ENCODE results near the gene GRAMD4.
"Not testable (repeated sequence)": the region's sequence is repeated elsewhere in the genome, so short reads cannot be mapped to it uniquely, and the experiment has no call there.

GRAMD4 gene

DNA sequence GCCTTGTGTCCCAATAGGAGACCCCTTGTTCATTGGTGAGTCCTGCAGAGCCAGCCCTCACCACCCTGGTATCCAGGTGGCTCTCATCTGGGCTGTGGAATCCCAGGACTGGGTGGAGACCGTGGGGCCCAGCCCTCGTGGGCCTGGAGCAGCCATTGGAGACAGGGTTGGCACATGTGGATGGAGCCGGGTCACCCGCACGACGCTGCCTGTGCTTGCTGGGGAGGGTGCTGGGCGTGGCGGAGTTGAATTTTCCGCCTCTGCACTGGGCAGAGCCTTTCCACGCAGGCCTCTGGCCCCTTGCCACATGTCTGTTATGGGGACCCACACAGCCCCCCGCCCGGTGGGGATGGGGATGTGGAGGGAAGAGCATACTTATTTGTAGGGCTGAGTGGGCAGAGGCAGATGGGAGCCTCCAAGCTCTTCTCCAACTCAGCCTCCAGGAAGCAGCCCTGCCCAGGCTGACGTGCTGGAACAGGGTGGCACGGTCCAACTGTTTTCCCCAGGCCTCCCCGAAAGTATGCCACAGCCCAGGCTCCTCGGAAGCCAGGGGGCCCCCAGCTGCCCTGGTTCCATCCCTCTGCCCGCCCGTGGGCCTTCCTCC is 12.6 kb downstream of the GRAMD4 start:
- TF ChIP-seq, protein P1, sequence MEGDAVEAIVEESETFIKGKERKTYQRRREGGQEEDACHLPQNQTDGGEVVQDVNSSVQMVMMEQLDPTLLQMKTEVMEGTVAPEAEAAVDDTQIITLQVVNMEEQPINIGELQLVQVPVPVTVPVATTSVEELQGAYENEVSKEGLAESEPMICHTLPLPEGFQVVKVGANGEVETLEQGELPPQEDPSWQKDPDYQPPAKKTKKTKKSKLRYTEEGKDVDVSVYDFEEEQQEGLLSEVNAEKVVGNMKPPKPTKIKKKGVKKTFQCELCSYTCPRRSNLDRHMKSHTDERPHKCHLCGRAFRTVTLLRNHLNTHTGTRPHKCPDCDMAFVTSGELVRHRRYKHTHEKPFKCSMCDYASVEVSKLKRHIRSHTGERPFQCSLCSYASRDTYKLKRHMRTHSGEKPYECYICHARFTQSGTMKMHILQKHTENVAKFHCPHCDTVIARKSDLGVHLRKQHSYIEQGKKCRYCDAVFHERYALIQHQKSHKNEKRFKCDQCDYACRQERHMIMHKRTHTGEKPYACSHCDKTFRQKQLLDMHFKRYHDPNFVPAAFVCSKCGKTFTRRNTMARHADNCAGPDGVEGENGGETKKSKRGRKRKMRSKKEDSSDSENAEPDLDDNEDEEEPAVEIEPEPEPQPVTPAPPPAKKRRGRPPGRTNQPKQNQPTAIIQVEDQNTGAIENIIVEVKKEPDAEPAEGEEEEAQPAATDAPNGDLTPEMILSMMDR (IDR thresholded peaks at IDR 0.05; ENCODE audit: low read depth, low read length), result no peak

DNA sequence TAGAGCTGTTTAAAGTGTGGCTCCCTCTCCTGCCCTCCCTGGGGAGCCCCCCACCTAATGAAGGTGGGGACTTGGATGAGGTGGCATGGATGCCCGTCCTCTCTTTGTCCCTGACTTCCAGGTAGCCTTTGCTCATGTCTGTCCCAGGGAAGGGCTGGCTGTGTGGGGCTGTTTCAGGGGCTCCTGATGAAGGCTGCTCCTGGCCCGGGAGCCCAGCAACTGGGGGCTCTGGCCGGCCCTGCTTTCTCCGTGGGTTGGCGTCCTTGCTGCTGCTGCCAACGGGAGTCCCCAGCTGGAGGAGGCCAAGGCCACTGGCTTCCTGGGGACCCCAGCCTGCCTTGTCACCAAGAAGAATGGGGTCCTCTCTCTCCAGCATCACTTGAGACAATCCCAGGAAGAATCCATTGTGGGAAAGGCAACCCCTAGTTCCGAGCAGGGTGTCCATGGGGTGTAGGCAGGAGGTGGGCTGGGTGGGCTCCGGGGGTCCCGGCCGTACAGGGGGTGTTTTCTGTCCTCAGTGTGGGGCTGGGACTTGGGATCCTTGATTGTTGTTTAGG is 13.2 kb downstream of the GRAMD4 start:
- TF ChIP-seq, protein P1 (IDR thresholded peaks at IDR 0.05; ENCODE audit: low read depth, low read length), result no peak
- DNase-seq (ENCODE audit: extremely low read depth, low read depth), result no peak

More for the DNA sequence above, 12.6 kb downstream of the GRAMD4 start:
- no peak for DNase-seq (ENCODE audit: extremely low read depth, low read depth)

DNA sequence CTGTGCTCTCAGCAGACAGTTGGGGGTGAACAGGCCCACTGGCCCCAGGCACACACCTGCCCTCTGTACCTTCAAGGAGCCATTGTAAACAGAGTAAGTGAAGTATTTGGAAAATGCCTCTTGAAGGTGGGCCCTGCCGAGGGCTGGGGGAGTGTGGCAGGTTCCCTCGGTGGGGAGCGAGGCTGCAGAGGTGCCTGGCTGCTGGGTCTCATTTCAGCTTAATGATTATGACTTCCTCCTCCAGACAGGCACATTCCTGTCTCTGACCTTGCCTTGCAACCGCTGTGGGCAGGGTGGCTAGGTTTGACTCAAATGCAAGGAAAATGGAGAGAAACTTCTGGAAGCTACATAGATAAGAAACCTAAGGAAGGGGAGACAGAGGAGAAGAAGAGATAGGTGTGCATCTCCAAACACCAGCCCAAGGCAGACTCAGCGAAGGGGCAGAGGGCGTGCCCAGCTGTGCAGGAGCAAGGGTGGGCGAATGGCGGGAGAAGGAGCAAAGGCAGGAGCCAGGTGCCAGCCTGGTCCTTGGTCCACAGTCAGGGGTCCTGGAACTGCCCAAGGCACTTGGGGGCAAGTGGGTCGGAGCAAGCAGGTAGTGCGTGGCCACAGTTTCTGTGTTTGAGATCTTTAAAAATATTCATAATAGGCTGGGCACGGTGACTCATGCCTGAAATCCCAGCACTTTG is 14.0 kb downstream of the GRAMD4 start:
- TF ChIP-seq, protein P1 (IDR thresholded peaks at IDR 0.05; ENCODE audit: low read depth, low read length), result no peak
- no peak for DNase-seq (ENCODE audit: extremely low read depth, low read depth)

DNA sequence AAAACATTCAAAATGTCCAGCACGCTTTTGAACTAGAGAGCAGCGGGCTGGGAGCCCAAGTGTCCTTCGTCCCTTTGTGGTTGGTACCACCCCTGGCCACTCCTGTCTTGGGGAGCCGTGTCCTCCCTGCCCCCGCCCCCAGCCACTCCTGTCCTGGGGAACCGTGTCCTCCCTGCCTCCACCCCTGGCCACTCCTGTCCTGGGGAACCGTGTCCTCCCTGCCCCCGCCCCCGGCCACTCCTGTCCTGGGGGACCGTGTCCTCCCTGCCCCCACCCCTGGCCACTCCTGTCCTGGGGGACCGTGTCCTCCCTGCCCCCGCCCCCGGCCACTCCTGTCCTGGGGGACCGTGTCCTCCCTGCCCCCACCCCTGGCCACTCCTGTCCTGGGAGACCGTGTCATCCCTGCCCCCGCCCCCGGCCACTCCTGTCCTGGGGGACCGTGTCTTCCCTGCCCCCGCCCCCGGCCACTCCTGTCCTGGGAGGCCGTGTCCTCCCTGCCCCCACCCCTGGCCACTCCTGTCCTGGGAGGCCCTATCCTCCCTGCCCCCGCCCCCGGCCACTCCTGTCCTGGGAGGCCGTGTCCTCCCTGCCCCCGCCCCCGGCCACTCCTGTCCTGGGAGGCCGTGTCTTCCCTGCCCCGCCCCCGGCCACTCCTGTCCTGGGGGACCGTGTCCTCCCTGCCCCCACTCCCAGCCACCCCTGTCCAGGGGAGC is 14.9 kb downstream of the GRAMD4 start:
- not testable (repeated sequence) for DNase-seq (ENCODE audit: extremely low read depth, low read depth)

DNA sequence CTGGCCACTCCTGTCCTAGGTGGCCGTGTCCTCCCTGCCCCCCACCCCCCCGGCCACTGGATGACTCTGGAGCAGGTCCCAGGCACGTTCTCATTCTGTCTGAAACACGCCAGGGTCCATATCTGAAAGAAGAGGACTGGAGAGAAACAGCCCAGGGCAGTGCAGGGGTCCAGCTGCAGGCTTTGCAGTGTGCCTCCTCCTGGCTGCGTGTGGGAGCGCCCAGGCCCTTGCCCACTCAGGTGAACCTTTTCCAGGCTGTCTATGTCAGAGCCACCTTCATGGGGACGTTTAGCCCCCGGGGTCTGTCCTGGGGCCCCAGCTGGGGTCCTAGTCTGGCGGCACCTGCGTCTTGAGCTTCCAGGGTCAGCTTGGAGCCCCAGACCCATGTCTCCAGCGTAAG is 15.6 kb downstream of the GRAMD4 start:
- TF ChIP-seq, protein P1 (IDR thresholded peaks at IDR 0.05; ENCODE audit: low read depth, low read length), result no peak
- DNase-seq (ENCODE audit: extremely low read depth, low read depth), result no peak

DNA sequence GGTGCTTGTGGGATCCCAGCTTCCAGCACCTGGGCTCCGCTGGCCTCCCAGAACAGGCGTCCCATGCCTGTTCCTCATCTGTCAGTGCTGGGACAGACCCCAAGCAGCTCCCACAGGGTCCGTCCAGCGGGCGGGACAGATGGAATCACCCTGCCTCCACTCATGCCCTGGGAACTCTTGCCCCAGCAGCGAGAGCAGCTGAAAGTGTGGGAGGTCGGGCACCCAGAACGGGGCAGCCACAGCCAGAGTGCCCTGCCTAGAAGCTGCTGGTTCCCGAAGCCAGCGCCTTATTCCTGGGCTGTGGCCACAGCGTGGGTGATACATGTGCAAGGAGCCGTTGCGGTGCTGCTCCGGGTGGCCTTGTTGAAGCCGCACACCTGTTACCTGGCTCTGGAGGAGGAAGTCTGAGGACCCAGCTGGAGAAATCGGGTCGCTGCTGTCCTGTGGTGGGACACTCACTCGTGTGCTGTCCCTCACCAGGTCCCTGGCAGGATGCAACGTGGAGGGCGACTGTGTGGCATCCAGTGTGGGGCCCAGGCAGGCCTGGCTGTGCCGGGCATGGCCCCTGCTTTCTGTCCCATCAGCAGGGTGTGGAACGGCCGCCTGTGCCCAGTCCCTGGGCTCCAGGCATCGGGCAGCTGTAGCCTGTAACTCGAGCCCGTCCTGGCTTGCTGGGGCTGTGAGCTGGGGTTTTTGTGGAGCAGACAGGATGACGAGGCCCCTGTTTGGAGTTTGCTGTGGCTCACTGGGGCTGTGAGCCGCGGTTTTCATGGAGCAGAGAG is 16.2 kb downstream of the GRAMD4 start:
- no peak for DNase-seq (ENCODE audit: extremely low read depth, low read depth)
- TF ChIP-seq, protein P1 (IDR thresholded peaks at IDR 0.05; ENCODE audit: low read depth, low read length), result no peak
